ENCODE data around the gene PPP1CA. TPM values are rescaled to one million over a fixed set of nuclear protein-coding genes. Genes with fewer than 3 reads are reported as not detected.
A peak's percentile ranks its signal among the peaks of the same experiment; 100 is the strongest.

PPP1CA gene
- total and polyA plus RNA-seq, 2 donors (not counting 1 experiment from before 2014, with no cell fraction given), result 218 to 251 TPM

DNA sequence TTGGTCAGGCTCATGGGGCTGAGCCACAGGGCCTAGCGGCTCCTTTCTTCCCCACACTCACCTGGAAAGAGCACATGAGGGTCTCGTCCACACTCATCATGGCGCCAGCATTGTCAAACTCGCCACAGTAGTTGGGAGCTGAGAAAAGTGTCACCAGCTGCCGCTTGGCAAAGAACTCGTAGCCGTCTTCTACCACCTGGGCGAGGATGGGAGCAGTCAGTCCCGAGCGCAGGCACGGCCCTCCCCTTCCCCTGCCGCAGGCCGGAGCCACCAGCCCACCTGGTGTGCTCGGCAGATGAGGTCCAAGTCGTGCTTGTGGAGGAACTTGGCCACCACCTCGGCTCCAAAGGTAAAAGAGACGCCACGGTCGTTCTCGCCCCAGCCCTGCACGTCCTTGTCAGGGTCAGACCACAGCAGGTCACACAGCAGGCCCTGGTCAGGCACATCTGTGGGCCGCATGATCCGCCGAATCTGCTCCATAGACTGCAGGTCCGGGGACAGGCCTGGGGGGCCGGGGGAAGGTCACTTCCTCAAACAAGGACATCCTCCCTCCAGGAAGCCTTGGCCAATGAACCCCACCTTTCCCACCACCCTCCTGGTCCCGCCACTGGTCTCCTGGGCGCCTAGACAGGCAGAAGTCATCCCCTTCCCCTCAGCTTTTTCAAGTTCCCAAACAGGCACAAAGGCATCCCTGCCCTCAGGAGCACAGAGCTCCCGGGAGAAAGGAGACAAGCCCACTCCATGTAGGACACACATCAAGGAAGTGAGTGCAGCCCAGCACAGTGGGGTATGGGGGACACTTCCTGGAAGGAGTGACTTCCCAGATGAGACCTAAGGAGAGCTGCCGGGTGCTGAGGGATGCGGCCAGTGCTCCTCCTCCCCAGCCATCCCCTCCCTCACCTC lies 2.7 kb downstream of the PPP1CA start:
- H4K20me1 ChIP-seq (ENCODE audit: control insufficient read depth, insufficient read depth, low read length, poor library complexity, severe bottlenecking), result peaks cover 63% of the 10 kb centered on the region

More for the DNA sequence above, 2.7 kb downstream of the PPP1CA start:
- peak overlapping the region; percentile 26 for H3K4me3 Mint-ChIP-seq
- H3K27me3 ChIP-seq (replicated peaks in 1 of 4; ENCODE audit: control extremely low read depth in 1 of 4, control insufficient read depth in 3 of 4, insufficient read depth in 4 of 4, low read length in 3 of 4), result no peaks in the 10 kb centered on the region
- ATAC-seq (ENCODE audit: low read depth) (no peak), DNase-seq (no peak)
- TF ChIP-seq EZH2 (IDR thresholded peaks at IDR 0.05; ENCODE audit: borderline replicate concordance, insufficient read depth, low read depth, low read length, poor library complexity, severe bottlenecking), result no peak
- TF ChIP-seq, protein P1, sequence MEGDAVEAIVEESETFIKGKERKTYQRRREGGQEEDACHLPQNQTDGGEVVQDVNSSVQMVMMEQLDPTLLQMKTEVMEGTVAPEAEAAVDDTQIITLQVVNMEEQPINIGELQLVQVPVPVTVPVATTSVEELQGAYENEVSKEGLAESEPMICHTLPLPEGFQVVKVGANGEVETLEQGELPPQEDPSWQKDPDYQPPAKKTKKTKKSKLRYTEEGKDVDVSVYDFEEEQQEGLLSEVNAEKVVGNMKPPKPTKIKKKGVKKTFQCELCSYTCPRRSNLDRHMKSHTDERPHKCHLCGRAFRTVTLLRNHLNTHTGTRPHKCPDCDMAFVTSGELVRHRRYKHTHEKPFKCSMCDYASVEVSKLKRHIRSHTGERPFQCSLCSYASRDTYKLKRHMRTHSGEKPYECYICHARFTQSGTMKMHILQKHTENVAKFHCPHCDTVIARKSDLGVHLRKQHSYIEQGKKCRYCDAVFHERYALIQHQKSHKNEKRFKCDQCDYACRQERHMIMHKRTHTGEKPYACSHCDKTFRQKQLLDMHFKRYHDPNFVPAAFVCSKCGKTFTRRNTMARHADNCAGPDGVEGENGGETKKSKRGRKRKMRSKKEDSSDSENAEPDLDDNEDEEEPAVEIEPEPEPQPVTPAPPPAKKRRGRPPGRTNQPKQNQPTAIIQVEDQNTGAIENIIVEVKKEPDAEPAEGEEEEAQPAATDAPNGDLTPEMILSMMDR (IDR thresholded peaks at IDR 0.05), result no peak
- no peaks in the 10 kb centered on the region for H3K27me3 Mint-ChIP-seq
- H3K4me2 ChIP-seq (replicated peaks; ENCODE audit: low read depth, low read length, poor library complexity, severe bottlenecking), result peak overlapping the region; percentile 22
- H3K27ac Mint-ChIP-seq, result peak overlapping the region; percentile 63
- WGBS (ENCODE audit: insufficient coverage), result 94% methylated on average over 29 of the region's 31 CpGs
- peaks cover 49% of the 10 kb centered on the region for H3K4me1 Mint-ChIP-seq
- peak overlapping the region in 1 of 2 donors; percentile 23 for H3K27ac ChIP-seq (ENCODE audit: low read length in 2 of 2)
- no peak overlapping the region for H3K4me3 ChIP-seq (ENCODE audit: control extremely low read depth in 1 of 5, extremely low read depth in 1 of 5, insufficient read depth in 1 of 5, low read depth in 2 of 5, low read length in 4 of 5)
- H3K36me3 ChIP-seq (replicated peaks in 1 of 2; ENCODE audit: control extremely low read depth in 1 of 2, control insufficient read depth in 1 of 2, extremely low read depth in 1 of 2, insufficient read depth in 2 of 2, low read length in 1 of 2), result peaks cover 2 to 49% of the 10 kb centered on the region in 2 experiments
- ChIA-PET CTCF (interaction anchor here (1.2 to 1.8 kb wide), 3 partner anchors 17 to 53 kb away, joined by 3 to 6 read pairs (median 5); no protein-coding TSS in a partner anchor), POLR2A (interaction anchor here (1.2 to 6.8 kb wide), 3 partner anchors 8 to 36 kb away, joined by 3 to 195 read pairs (median 3); partner anchors contain the start of gene PTPRCAP)
- peaks cover 59% of the 10 kb centered on the region for H3K79me2 ChIP-seq (ENCODE audit: control insufficient read depth, insufficient read depth, low read length)
- intact Hi-C loops (cut with micrococcal nuclease), result no loop called here
- no peaks in the 10 kb centered on the region for H3K9me3 Mint-ChIP-seq (ENCODE audit: insufficient read depth)
- H3K9me3 ChIP-seq (ENCODE audit: control extremely low read depth in 1 of 3, control insufficient read depth in 2 of 3, insufficient read depth in 1 of 3, low read length in 2 of 3), result peaks cover 0 to 2% (median 0%) of the 10 kb centered on the region in 3 donors
- H3K4me1 ChIP-seq (ENCODE audit: control insufficient read depth in 2 of 2, insufficient read depth in 2 of 2, low read length in 2 of 2), result peaks cover 35 to 56% of the 10 kb centered on the region in 2 donors
- H3K9ac ChIP-seq (ENCODE audit: low read length), result no peak overlapping the region
- no peak overlapping the region for H2AFZ ChIP-seq (ENCODE audit: insufficient read depth, low read depth, low read length, poor library complexity, severe bottlenecking)

All from B cell (primary cell).